ENCODE measurements around the gene TMEM208. TPM values are rescaled to one million over a fixed set of nuclear protein-coding genes. Genes with fewer than 3 reads are reported as not detected.

Gene TMEM208
- total and polyA plus RNA-seq, 4 experiments from 2014 or later, result 35.5 to 99.1 (median 60.0) TPM

DNA sequence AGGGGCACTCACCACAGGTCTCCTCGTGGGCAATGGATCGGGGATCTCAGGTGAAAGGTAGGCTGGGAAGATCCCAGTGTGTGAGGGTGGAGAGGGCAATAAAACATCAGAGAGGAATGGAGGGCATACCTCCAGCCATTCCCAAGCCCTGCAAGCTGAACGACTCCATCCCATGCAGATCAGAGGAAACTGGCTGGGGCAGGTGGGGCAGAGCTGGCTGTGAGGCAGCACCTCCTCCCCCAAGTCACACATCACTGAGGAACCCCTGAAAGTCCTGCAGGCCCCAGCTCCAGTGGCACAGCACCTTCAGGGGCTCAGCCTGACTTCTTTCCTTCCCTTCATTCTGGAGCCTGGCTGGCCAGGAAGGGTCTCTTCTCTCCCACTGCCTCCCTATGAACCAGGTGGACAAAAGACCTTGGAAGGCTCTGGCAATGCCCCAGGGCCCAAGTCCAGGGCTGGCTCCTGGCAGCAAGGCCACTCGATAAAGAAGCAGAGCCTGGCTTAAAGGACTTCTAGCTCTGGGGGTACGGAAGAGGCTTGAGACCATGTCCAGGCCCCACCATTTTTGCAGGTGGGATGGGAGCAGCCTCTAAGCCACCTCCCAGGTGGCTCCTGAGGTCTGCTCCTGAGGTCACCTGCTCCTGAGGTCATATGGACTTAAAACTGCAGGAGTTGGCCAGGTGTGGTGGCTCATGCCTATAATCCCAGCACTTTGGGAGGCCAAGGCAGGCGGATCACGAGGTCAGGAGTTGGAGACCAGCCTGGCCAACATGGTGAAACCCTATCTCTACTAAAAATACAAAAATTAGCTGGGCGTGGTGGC is 13.5 kb upstream of the TMEM208 start:
- Histone ChIP-seq H3K4me3 (ENCODE audit: low read length in 2 of 2) (no peak overlapping the region), H3K4me1 (ENCODE audit: insufficient read depth, low read length) (no peaks in the 10 kb centered on the region), H3K27ac (ENCODE audit: low read depth, low read length) (no peak overlapping the region), H3K36me3 (ENCODE audit: insufficient read depth, low read length) (no peaks in the 10 kb centered on the region), H3K9me3 (ENCODE audit: control insufficient read depth in 1 of 2, low read length in 2 of 2) (no peaks in the 10 kb centered on the region), H3K27me3 (ENCODE audit: insufficient read depth, low read length) (no peaks in the 10 kb centered on the region)
- intact Hi-C loops (cut with micrococcal nuclease), result no loop called here
- DNase-seq, result peak in 1 of 5 donors; percentile 2
- Mint-ChIP-seq H3K9me3 (no peaks in the 10 kb centered on the region), H3K27me3 (no peaks in the 10 kb centered on the region), H3K36me3 (peaks cover 0 to 5% of the 10 kb centered on the region in 2 donors), H3K4me1 (no peaks in the 10 kb centered on the region), H3K27ac (peak overlapping the region in 1 of 7 donors; percentile 46), H3K4me3 (no peak overlapping the region)
- POLR2A ChIA-PET (ENCODE audit: partially characterized antibody), result interaction anchor here (0.9 kb wide), 1 partner anchor 9 kb away, joined by 3 read pairs; no protein-coding TSS in a partner anchor
- CTCF ChIA-PET (ENCODE audit: partially characterized antibody), result interaction anchor here (1.1 kb wide), 1 partner anchor 259 kb away, joined by 5 read pairs; no protein-coding TSS in a partner anchor

GRCh38 chr16:67215706-67216105 is 11.2 kb upstream of the TMEM208 start:
- Mint-ChIP-seq H3K4me3 (no peak overlapping the region), H3K9me3 (no peaks in the 10 kb centered on the region), H3K27ac (peak overlapping the region in 3 of 7 donors; percentile 13 to 53 (median 43)), H3K27me3 (no peaks in the 10 kb centered on the region), H3K4me1 (peaks cover 0 to 3% (median 2%) of the 10 kb centered on the region in 4 donors), H3K36me3 (peaks cover 2 to 5% of the 10 kb centered on the region in 2 donors)
- Histone ChIP-seq H3K27ac (ENCODE audit: low read depth, low read length) (no peak overlapping the region), H3K36me3 (ENCODE audit: insufficient read depth, low read length) (no peaks in the 10 kb centered on the region), H3K4me1 (ENCODE audit: insufficient read depth, low read length) (no peaks in the 10 kb centered on the region), H3K27me3 (ENCODE audit: insufficient read depth, low read length) (no peaks in the 10 kb centered on the region), H3K9me3 (ENCODE audit: control insufficient read depth in 1 of 2, low read length in 2 of 2) (no peaks in the 10 kb centered on the region), H3K4me3 (ENCODE audit: low read length in 2 of 2) (no peak overlapping the region)
- intact Hi-C loops (cut with micrococcal nuclease), result no loop called here
- ChIA-PET CTCF (ENCODE audit: partially characterized antibody) (interaction anchor here (0.7 kb wide), 1 partner anchor 550 kb away, joined by 3 read pairs; no protein-coding TSS in a partner anchor), POLR2A (ENCODE audit: partially characterized antibody) (interaction anchor here (1.1 to 1.9 kb wide), 3 partner anchors 8 to 23 kb away, joined by 3 to 5 read pairs (median 4); partner anchors contain the start of gene TMEM208)
- DNase-seq, result no peak

- H3K4me3 Mint-ChIP-seq, result no peak overlapping the region
- Histone ChIP-seq H3K27me3 (ENCODE audit: insufficient read depth, low read length) (no peaks in the 10 kb centered on the region), H3K4me1 (ENCODE audit: insufficient read depth, low read length) (no peaks in the 10 kb centered on the region), H3K4me3 (ENCODE audit: low read length in 2 of 2) (no peak overlapping the region), H3K36me3 (ENCODE audit: insufficient read depth, low read length) (no peaks in the 10 kb centered on the region), H3K27ac (ENCODE audit: low read depth, low read length) (no peak overlapping the region), H3K9me3 (ENCODE audit: control insufficient read depth in 1 of 2, low read length in 2 of 2) (no peaks in the 10 kb centered on the region)
- no peak for DNase-seq
- no peaks in the 10 kb centered on the region for H3K27me3 Mint-ChIP-seq
- ChIA-PET CTCF (ENCODE audit: partially characterized antibody) (no interaction called here), POLR2A (ENCODE audit: partially characterized antibody) (no interaction called here)
- H3K9me3 Mint-ChIP-seq, result no peaks in the 10 kb centered on the region
- H3K4me1 Mint-ChIP-seq, result peaks cover 0 to 4% (median 2%) of the 10 kb centered on the region in 4 donors
- intact Hi-C loops (cut with micrococcal nuclease), result no loop called here
- peaks cover 2 to 6% of the 10 kb centered on the region in 2 donors for H3K36me3 Mint-ChIP-seq
- peak overlapping the region in 3 of 7 donors; percentile 24 to 71 (median 50) for H3K27ac Mint-ChIP-seq
Observed at GRCh38 chr16:67216612-67217490, 10.1 kb upstream of the TMEM208 start.

GRCh38 chr16:67223992-67224391 is 2.9 kb upstream of the TMEM208 start:
- Mint-ChIP-seq H3K36me3 (peaks cover 13 to 17% of the 10 kb centered on the region in 2 donors), H3K9me3 (no peaks in the 10 kb centered on the region), H3K4me3 (peak overlapping the region; percentile 22 to 62 (median 29)), H3K27ac (peak overlapping the region; percentile 43 to 96 (median 81)), H3K4me1 (peaks cover 41 to 62% (median 55%) of the 10 kb centered on the region in 4 donors), H3K27me3 (no peaks in the 10 kb centered on the region)
- Histone ChIP-seq H3K27me3 (ENCODE audit: insufficient read depth, low read length) (no peaks in the 10 kb centered on the region), H3K36me3 (ENCODE audit: insufficient read depth, low read length) (peaks cover 10% of the 10 kb centered on the region), H3K4me3 (ENCODE audit: low read length in 2 of 2) (no peak overlapping the region), H3K4me1 (ENCODE audit: insufficient read depth, low read length) (peaks cover 51% of the 10 kb centered on the region), H3K27ac (ENCODE audit: low read depth, low read length) (peak overlapping the region; percentile 39), H3K9me3 (ENCODE audit: control insufficient read depth in 1 of 2, low read length in 2 of 2) (no peaks in the 10 kb centered on the region)
- intact Hi-C loops (cut with micrococcal nuclease), result no loop called here
- no peak for DNase-seq
- CTCF ChIA-PET (ENCODE audit: partially characterized antibody), result interaction anchor here (1.0 to 1.6 kb wide), 5 partner anchors 12 to 206 kb away, joined by 3 to 8 read pairs (median 5); partner anchors contain the start of genes ELMO3 and FHOD1
- POLR2A ChIA-PET (ENCODE audit: partially characterized antibody), result interaction anchor here (0.7 to 17.2 kb wide), 9 partner anchors 9 to 65 kb away, joined by 3 to 259 read pairs (median 3); partner anchors contain the start of genes FBXL8, FHOD1, SLC9A5 and TRADD

GRCh38 chr16:67226295-67226803 is 581 bp upstream of the TMEM208 start:
- CTCF ChIA-PET (ENCODE audit: partially characterized antibody), result interaction anchor here (0.7 to 2.4 kb wide), 11 partner anchors 9 to 248 kb away, joined by 3 to 15 read pairs (median 4); partner anchors contain the start of gene FHOD1
- intact Hi-C loops (cut with micrococcal nuclease), result loop anchor here (2.0 kb wide), 4 partner anchors 34 to 66 kb away; partner anchors contain the start of genes E2F4 and PLEKHG4

DNA sequence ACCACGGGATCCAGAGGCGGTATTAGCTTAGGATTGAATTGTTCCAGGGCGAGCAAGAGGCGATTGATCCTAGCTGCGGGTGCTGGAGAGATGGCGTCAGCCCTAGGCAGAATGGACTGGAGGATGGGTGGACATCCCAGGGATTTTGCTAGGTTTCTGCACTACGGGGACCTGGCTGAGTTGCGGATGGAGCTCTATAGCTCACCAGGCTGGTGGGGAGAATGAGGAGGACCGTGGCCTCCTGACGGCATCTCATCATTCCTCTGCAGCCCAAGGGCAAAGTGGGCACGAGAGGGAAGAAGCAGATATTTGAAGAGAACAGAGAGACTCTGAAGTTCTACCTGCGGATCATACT is 614 bp downstream of the TMEM208 start:
- POLR2A ChIA-PET (ENCODE audit: partially characterized antibody), result interaction anchor here (0.5 to 17.2 kb wide), 23 partner anchors 10 to 253 kb away, joined by 3 to 259 read pairs (median 4); partner anchors contain the start of genes ATP6V0D1, CBFB, E2F4 and ELMO3
- no peaks in the 10 kb centered on the region for H3K9me3 Mint-ChIP-seq
- Histone ChIP-seq H3K4me3 (ENCODE audit: low read length in 2 of 2) (peak overlapping the region; percentile 73 to 99), H3K27me3 (ENCODE audit: insufficient read depth, low read length) (no peaks in the 10 kb centered on the region), H3K36me3 (ENCODE audit: insufficient read depth, low read length) (peaks cover 38% of the 10 kb centered on the region), H3K27ac (ENCODE audit: low read depth, low read length) (peak overlapping the region; percentile 88), H3K9me3 (ENCODE audit: control insufficient read depth in 1 of 2, low read length in 2 of 2) (no peaks in the 10 kb centered on the region), H3K4me1 (ENCODE audit: insufficient read depth, low read length) (peaks cover 51% of the 10 kb centered on the region)
- intact Hi-C loops (cut with micrococcal nuclease), result loop anchor here (1.0 to 2.0 kb wide), 7 partner anchors 9 to 335 kb away; partner anchors contain the start of genes CTCF, E2F4, FHOD1 and PLEKHG4
- CTCF ChIA-PET (ENCODE audit: partially characterized antibody), result interaction anchor here (0.6 to 2.4 kb wide), 8 partner anchors 11 to 249 kb away, joined by 3 to 15 read pairs (median 4); partner anchors contain the start of gene FHOD1
- peaks cover 43 to 58% (median 54%) of the 10 kb centered on the region in 4 donors for H3K4me1 Mint-ChIP-seq
- peaks cover 11 to 36% of the 10 kb centered on the region in 2 donors for H3K36me3 Mint-ChIP-seq
- H3K4me3 Mint-ChIP-seq, result peak overlapping the region; percentile 98 to 100 (median 100)
- H3K27me3 Mint-ChIP-seq, result no peaks in the 10 kb centered on the region
- H3K27ac Mint-ChIP-seq, result peak overlapping the region; percentile 96 to 100 (median 99)
- DNase-seq, result no peak

More at GRCh38 chr16:67226295-67226803, 581 bp upstream of the TMEM208 start:
- H3K4me3 ChIP-seq (ENCODE audit: low read length in 2 of 2), result peak overlapping the region; percentile 73 to 99
- Mint-ChIP-seq H3K27ac (peak overlapping the region; percentile 96 to 100 (median 99)), H3K9me3 (no peaks in the 10 kb centered on the region), H3K36me3 (peaks cover 11 to 36% of the 10 kb centered on the region in 2 donors), H3K4me1 (peaks cover 43 to 58% (median 54%) of the 10 kb centered on the region in 4 donors), H3K4me3 (peak overlapping the region; percentile 98 to 100 (median 100)), H3K27me3 (no peaks in the 10 kb centered on the region)
- POLR2A ChIA-PET (ENCODE audit: partially characterized antibody), result interaction anchor here (0.8 to 17.2 kb wide), 21 partner anchors 11 to 254 kb away, joined by 3 to 259 read pairs (median 4); partner anchors contain the start of genes ATP6V0D1, B3GNT9, CBFB and E2F4
- H3K27ac ChIP-seq (ENCODE audit: low read depth, low read length), result peak overlapping the region; percentile 88
- H3K9me3 ChIP-seq (ENCODE audit: control insufficient read depth in 1 of 2, low read length in 2 of 2), result no peaks in the 10 kb centered on the region
- peaks cover 51% of the 10 kb centered on the region for H3K4me1 ChIP-seq (ENCODE audit: insufficient read depth, low read length)
- no peaks in the 10 kb centered on the region for H3K27me3 ChIP-seq (ENCODE audit: insufficient read depth, low read length)
- DNase-seq, result no peak
- H3K36me3 ChIP-seq (ENCODE audit: insufficient read depth, low read length), result peaks cover 32% of the 10 kb centered on the region

Data from CD4-positive, alpha-beta memory T cell (primary cell).